ENCODE results near the gene ANKRD11. TPM values are rescaled to one million over a fixed set of nuclear protein-coding genes. Genes with fewer than 3 reads are reported as not detected.

ANKRD11 gene
- total RNA-seq, 4 donors from 2014 or later: 75.6 to 183 (median 108) TPM

DNA sequence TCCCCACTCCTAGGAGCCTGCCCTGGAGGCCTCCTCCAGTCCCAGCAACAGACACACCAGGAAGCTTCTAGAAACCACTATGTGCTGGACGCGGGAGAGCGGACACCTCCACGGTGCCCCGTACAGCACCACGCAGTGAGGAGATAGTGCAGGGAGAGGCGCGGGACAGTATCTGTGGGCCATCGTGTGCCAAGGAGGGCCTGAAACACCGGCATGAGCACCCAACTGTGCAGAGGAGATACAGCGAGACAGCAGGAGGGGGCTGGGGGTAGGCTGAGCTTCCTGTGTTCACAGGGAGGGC, 215.1 kb downstream of the ANKRD11 start:
- DNase-seq (ENCODE audit: low spot score in 2 of 2): no peak
- WGBS, 2 donors: 95 to 96% methylated on average over 11 of the region's 11 CpGs
- intact Hi-C loops (cut with DNase I; ENCODE audit: low total_unique reads): no loop called here
- TF ChIP-seq POLR2A (IDR thresholded peaks at IDR 0.05): no peak
- TF ChIP-seq, protein P1, sequence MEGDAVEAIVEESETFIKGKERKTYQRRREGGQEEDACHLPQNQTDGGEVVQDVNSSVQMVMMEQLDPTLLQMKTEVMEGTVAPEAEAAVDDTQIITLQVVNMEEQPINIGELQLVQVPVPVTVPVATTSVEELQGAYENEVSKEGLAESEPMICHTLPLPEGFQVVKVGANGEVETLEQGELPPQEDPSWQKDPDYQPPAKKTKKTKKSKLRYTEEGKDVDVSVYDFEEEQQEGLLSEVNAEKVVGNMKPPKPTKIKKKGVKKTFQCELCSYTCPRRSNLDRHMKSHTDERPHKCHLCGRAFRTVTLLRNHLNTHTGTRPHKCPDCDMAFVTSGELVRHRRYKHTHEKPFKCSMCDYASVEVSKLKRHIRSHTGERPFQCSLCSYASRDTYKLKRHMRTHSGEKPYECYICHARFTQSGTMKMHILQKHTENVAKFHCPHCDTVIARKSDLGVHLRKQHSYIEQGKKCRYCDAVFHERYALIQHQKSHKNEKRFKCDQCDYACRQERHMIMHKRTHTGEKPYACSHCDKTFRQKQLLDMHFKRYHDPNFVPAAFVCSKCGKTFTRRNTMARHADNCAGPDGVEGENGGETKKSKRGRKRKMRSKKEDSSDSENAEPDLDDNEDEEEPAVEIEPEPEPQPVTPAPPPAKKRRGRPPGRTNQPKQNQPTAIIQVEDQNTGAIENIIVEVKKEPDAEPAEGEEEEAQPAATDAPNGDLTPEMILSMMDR (IDR thresholded peaks at IDR 0.05): no peak
- no peak overlapping the region for H3K4me3 ChIP-seq (ENCODE audit: low read depth, poor library complexity, severe bottlenecking)

DNA sequence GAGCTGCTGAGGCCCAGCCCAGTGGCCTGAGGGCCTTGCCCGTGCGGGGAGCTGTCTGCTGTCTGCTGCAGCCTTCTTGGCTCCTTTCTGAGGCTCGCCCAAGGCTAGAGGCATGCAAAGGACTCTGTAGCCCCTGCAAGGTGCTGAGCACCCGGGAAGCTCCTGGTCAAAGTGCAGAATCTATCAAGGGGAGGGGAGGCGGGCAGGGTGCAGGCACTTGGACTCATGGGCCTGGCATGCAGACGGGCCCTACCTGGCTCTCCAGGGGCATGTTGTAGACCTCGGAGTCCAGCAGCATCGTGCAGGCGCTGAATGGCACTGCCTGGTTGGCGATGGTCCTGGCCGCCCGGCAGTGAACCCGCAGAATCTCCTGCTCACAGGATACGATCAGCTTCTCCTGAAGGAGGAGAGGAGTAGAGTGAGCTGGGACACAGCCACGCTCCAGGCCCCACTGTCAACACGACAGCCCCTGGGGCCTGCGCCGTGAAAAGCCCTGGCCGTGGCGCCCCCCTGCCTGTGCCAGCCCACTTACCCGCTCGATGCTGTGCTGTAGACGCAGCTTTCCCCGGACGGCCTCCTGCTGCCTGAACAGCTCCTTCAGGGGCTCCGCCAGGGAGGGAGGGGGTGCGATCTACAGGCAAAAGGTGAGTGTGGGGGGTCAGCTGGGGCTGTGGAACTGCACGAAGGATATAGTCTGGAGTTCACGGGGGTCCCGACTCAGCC, 215.6 kb downstream of the ANKRD11 start:
- intact Hi-C loops (cut with DNase I; ENCODE audit: low total_unique reads): no loop called here
- WGBS, 2 donors: 92 to 95% methylated on average over 23 to 28 of the region's 30 CpGs
- TF ChIP-seq, protein P1 (IDR thresholded peaks at IDR 0.05): no peak
- no peak for TF ChIP-seq POLR2A (IDR thresholded peaks at IDR 0.05)
- no peak for DNase-seq (ENCODE audit: low spot score in 2 of 2)
- H3K4me3 ChIP-seq (ENCODE audit: low read depth, poor library complexity, severe bottlenecking): no peak overlapping the region

DNA sequence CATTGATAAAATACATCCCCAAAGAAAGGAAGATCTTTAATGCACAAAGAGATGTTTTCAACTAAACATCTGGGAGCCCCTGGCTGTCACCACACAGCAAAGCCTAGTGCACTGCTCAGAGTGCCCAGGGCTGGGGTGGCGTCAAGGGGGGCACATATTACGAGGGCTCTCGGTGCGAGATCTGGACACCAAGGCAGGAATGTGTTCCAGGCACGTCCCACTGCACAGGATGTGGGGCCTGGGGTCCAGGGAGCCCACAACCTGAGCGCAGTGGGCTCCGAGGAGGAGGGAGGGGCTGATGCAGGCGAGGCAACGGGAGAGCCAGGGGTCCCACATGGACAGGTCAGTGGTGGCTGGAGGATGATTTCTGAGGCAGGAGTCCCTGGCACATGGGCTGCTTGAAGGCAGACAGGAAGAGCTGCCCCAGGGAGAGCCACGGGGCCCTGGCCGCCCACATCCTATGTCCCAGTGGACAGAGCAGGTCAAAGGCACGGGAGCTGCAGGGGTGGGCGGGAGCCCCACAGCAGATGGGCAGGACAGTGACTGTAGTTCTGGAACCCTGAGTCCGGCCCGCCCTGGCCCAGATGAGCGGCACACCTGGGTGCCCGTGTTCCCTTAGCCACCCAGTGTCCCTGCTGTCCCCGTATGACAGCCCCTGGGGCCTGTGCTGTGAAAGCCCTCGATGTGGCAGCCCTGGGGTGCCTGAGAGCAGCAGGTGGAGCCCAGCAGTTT, 216.5 kb downstream of the ANKRD11 start:
- no peak overlapping the region for H3K4me3 ChIP-seq (ENCODE audit: low read depth, poor library complexity, severe bottlenecking)
- WGBS, 2 donors: 90 to 92% methylated on average over 15 to 17 of the region's 19 CpGs
- intact Hi-C loops (cut with DNase I; ENCODE audit: low total_unique reads): no loop called here

DNA sequence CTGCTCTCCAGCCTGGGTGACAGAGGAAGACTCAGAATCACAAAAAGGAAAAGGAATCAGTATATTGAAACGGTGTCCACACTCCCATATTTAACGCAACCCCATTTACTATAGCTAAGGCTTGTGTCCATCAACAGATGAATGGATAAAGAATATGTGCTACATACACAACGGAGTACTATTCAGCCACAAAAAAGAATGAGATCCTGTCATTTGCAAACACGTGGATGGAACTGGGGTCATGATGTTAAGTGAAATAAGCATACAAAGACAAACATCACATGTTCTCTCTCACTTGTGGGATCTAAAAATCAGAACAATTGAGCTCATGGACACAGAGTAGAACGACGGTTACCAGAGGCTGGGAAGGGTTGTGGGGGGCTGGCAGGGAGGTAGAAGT, 217.7 kb downstream of the ANKRD11 start:
- TF ChIP-seq, protein P1 (IDR thresholded peaks at IDR 0.05): no peak
- TF ChIP-seq POLR2A (IDR thresholded peaks at IDR 0.05): no peak
- 96 to 97% methylated on average over 6 of the region's 6 CpGs for WGBS, 2 donors
- intact Hi-C loops (cut with DNase I; ENCODE audit: low total_unique reads): no loop called here
- no peak overlapping the region for H3K4me3 ChIP-seq (ENCODE audit: low read depth, poor library complexity, severe bottlenecking)
- DNase-seq (ENCODE audit: low spot score in 2 of 2): no peak

More for the DNA sequence above, 216.5 kb downstream of the ANKRD11 start:
- no peak for TF ChIP-seq POLR2A (IDR thresholded peaks at IDR 0.05)
- TF ChIP-seq, protein P1 (IDR thresholded peaks at IDR 0.05): no peak
- DNase-seq (ENCODE audit: low spot score in 2 of 2): no peak

DNA sequence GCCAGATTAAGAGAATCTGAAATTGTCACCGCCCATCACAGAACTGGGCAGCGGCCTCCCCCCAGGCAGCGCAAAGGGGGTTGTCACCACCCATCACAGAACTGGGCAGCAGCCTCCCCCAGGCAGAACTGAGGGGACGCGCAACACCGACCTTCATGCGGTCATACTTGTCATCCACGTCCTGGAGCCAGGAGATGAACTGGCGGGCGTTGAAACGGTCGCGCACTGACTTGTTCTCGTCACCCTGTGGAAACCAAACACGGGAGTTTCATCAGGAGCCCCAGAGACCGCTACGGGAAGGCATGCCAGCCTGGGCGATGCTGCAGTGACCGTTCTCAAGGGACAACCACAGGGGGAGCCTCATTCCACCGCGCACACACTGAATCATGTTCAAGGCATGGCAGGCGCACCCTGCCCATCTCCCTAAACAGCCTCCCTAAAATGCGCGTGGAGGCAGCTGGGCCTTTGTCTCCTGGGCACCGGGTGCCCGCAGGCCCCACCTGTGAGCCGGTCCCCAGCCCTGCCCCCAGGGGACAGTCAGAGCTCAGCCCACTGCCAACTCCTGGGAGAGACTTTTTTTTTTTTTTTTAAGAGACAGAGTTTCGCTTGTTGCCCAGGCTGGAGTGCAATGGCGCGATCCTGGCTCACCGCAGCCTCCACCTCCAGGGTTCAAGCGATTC, 219.6 kb downstream of the ANKRD11 start:
- intact Hi-C loops (cut with DNase I; ENCODE audit: low total_unique reads): no loop called here
- H3K4me3 ChIP-seq (ENCODE audit: low read depth, poor library complexity, severe bottlenecking): no peak overlapping the region
- WGBS, 2 donors: 92 to 93% methylated on average over 31 to 32 of the region's 32 CpGs
- no peak for DNase-seq (ENCODE audit: low spot score in 2 of 2)
- TF ChIP-seq POLR2A (IDR thresholded peaks at IDR 0.05): no peak
- TF ChIP-seq, protein P1 (IDR thresholded peaks at IDR 0.05): no peak
